ENCODE data around the gene PLPP4.

The PLPP4 gene

GRCh38 chr10:120593693-120594092, 136.7 kb downstream of the PLPP4 start (continued):
- no peak for TF ChIP-seq CREB5 (CRISPR knock-in tag; IDR thresholded peaks at IDR 0.05; ENCODE audit: low read depth)
- TF ChIP-seq PPARA (CRISPR knock-in tag; IDR thresholded peaks at IDR 0.05; ENCODE audit: borderline replicate concordance): no peak

- no peak for ATAC-seq
- TF ChIP-seq GLIS3 (CRISPR knock-in tag; IDR thresholded peaks at IDR 0.05) (no peak), SNAI2 (CRISPR knock-in tag; IDR thresholded peaks at IDR 0.05) (no peak), CSDC2 (CRISPR knock-in tag; IDR thresholded peaks at IDR 0.05) (no peak), CSRNP3 (CRISPR knock-in tag; IDR thresholded peaks at IDR 0.05) (no peak), ZFP30 (CRISPR knock-in tag; IDR thresholded peaks at IDR 0.05) (no peak), ZC3H10 (CRISPR knock-in tag; IDR thresholded peaks at IDR 0.05) (no peak), CREB5 (CRISPR knock-in tag; IDR thresholded peaks at IDR 0.05; ENCODE audit: low read depth) (no peak), ESRRG (CRISPR knock-in tag; IDR thresholded peaks at IDR 0.05) (no peak), OSR1 (CRISPR knock-in tag; IDR thresholded peaks at IDR 0.05) (no peak), BACH2 (CRISPR knock-in tag; IDR thresholded peaks at IDR 0.05; ENCODE audit: borderline replicate concordance) (no peak), ISL1 (CRISPR knock-in tag; IDR thresholded peaks at IDR 0.05) (no peak), TCF4 (CRISPR knock-in tag; IDR thresholded peaks at IDR 0.05; ENCODE audit: borderline replicate concordance) (no peak), POU6F1 (CRISPR knock-in tag; IDR thresholded peaks at IDR 0.05; ENCODE audit: borderline replicate concordance, low read depth) (no peak), TOX (CRISPR knock-in tag; IDR thresholded peaks at IDR 0.05; ENCODE audit: borderline replicate concordance) (no peak), PATZ1 (CRISPR knock-in tag; IDR thresholded peaks at IDR 0.05; ENCODE audit: borderline replicate concordance) (no peak), ZFP3 (CRISPR knock-in tag; IDR thresholded peaks at IDR 0.05) (no peak), ZNF70 (CRISPR knock-in tag; IDR thresholded peaks at IDR 0.05) (no peak)
Observed at GRCh38 chr10:120597902-120598301, 140.9 kb downstream of the PLPP4 start.

- TF ChIP-seq PPARA (CRISPR knock-in tag; IDR thresholded peaks at IDR 0.05; ENCODE audit: borderline replicate concordance) (no peak), TSHZ2 (CRISPR knock-in tag; IDR thresholded peaks at IDR 0.05) (no peak), ZC3H10 (CRISPR knock-in tag; IDR thresholded peaks at IDR 0.05) (no peak), PATZ1 (CRISPR knock-in tag; IDR thresholded peaks at IDR 0.05; ENCODE audit: borderline replicate concordance) (no peak), ZFP3 (CRISPR knock-in tag; IDR thresholded peaks at IDR 0.05) (no peak), SNAI2 (CRISPR knock-in tag; IDR thresholded peaks at IDR 0.05) (no peak), ZNF565 (CRISPR knock-in tag; conservative IDR thresholded peaks at IDR 0.05; ENCODE audit: low read depth) (no peak)
- no peak for ATAC-seq
Observed at GRCh38 chr10:120598386-120598785, 141.4 kb downstream of the PLPP4 start.

Measured in SK-N-SH treated with all-trans-retinoic acid at 6 μM for 48 hours (cell line).